Parathyroid adenoma (tissue), 2 donors: ENCODE results near the gene RPS6KA2.

Source experiments
- H2AFZ ChIP-seq: fragments of 300-600 bp; sonication (generic); one replicate; pipeline ENCODE4 v1.7.0; 2017; ENCODE audit warnings: antibody characterized with exemption, mild to moderate bottlenecking
- H3K27ac ChIP-seq: fragments of 300-600 bp; sonication (generic); one replicate; pipeline ENCODE4 v1.7.0; 2017
- H3K27me3 ChIP-seq: fragments of 300-600 bp; sonication (generic); one replicate; pipeline ENCODE4 v1.7.0; 2017; ENCODE audit warnings: low read length; ENCODE audit not compliant: control insufficient read depth, insufficient read depth
- H3K36me3 ChIP-seq: fragments of 300-600 bp; sonication (generic); one replicate; pipeline ENCODE4 v1.7.0; 2017; ENCODE audit warnings: low read length; ENCODE audit not compliant: control insufficient read depth, insufficient read depth
- H3K4me1 ChIP-seq: fragments of 300-600 bp; sonication (generic); one replicate; pipeline ENCODE4 v1.7.0; 2017; ENCODE audit warnings: control low read depth
- H3K4me2 ChIP-seq: fragments of 300-600 bp; sonication (generic); one replicate; pipeline ENCODE4 v1.7.0; 2017; ENCODE audit warnings: low read length
- H3K4me3 ChIP-seq: fragments of 300-600 bp; sonication (generic); one replicate; pipeline ENCODE4 v1.7.0; 2017; ENCODE audit warnings: low read depth, low read length
- H3K79me2 ChIP-seq: fragments of 300-600 bp; sonication (generic); one replicate; pipeline ENCODE4 v1.7.0; 2017; ENCODE audit warnings: control low read depth
- H3K9ac ChIP-seq: fragments of 300-600 bp; sonication (generic); one replicate; pipeline ENCODE4 v1.7.0; 2017; ENCODE audit warnings: mild to moderate bottlenecking
- H3K9me3 ChIP-seq: fragments of 300-600 bp; sonication (generic); one replicate; pipeline ENCODE4 v1.7.0; 2017; ENCODE audit warnings: low read length; ENCODE audit not compliant: control insufficient read depth
- TF ChIP-seq, protein P1 (sequence below): fragments of 300-600 bp; sonication (generic); IDR thresholded peaks from one replicate; pipeline ENCODE4 v1.7.0; 2017; ENCODE audit warnings: antibody characterized with exemption, mild to moderate bottlenecking
- donor health status: primary hyperparathyroidism.

The RPS6KA2 gene

DNA sequence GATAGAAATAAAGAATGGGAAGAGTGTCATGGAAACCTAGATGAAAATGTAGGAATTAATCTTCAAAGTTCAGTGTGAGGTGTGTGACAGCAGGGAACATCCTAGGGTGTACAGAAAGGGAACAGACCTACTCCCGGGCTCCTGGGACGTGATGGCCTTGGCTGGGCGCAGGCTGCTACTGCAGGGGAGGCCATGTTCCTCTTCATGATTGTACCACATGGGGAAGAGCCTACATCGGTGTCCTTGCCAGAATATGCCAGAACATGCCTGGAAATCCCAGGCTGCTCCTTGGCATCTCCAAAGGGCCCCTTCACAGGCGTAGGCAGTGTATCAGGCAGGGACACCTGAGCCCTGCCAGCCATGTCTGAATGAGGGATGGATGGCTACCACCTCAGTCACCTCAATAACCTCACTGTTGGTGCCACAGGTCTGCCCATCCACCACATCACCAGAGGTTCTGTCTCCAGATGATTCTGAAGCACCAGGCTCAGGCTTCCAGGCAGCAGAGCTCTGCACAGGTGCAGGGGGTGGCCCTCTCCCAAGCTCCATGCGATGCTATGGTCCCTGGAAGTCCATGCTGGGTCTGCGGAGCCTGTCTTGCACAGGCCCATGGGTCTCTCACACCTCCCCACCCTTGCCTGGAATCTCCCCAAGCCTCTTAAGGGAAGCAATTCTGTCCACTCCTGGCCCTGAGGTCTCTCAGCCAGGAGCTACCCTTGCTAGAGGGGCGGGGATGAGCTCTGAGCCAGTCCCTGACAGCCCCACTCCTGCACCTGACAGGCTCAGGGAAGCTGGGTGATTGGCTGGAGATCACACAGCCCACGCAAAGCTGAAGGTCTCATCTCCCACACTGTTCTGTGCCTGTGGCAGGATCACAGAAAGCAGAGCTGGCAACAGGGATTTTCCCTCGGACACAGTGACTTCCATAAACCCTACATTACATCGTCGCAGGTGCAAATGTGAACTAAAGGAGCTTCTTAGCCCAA is 60.7 kb downstream of the RPS6KA2 start:
- H3K4me1 ChIP-seq: peaks cover 21% of the 10 kb centered on the region
- H3K36me3 ChIP-seq: no peaks in the 10 kb centered on the region
- H3K27ac ChIP-seq: no peak overlapping the region
- H3K27me3 ChIP-seq: no peaks in the 10 kb centered on the region
- no peak overlapping the region for H3K9ac ChIP-seq
- H3K79me2 ChIP-seq: peaks cover 78% of the 10 kb centered on the region
- no peak overlapping the region for H3K4me2 ChIP-seq
- no peak overlapping the region for H3K4me3 ChIP-seq
- H2AFZ ChIP-seq: no peak overlapping the region
- TF ChIP-seq, protein P1, sequence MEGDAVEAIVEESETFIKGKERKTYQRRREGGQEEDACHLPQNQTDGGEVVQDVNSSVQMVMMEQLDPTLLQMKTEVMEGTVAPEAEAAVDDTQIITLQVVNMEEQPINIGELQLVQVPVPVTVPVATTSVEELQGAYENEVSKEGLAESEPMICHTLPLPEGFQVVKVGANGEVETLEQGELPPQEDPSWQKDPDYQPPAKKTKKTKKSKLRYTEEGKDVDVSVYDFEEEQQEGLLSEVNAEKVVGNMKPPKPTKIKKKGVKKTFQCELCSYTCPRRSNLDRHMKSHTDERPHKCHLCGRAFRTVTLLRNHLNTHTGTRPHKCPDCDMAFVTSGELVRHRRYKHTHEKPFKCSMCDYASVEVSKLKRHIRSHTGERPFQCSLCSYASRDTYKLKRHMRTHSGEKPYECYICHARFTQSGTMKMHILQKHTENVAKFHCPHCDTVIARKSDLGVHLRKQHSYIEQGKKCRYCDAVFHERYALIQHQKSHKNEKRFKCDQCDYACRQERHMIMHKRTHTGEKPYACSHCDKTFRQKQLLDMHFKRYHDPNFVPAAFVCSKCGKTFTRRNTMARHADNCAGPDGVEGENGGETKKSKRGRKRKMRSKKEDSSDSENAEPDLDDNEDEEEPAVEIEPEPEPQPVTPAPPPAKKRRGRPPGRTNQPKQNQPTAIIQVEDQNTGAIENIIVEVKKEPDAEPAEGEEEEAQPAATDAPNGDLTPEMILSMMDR: no peak
- no peaks in the 10 kb centered on the region for H3K9me3 ChIP-seq

DNA sequence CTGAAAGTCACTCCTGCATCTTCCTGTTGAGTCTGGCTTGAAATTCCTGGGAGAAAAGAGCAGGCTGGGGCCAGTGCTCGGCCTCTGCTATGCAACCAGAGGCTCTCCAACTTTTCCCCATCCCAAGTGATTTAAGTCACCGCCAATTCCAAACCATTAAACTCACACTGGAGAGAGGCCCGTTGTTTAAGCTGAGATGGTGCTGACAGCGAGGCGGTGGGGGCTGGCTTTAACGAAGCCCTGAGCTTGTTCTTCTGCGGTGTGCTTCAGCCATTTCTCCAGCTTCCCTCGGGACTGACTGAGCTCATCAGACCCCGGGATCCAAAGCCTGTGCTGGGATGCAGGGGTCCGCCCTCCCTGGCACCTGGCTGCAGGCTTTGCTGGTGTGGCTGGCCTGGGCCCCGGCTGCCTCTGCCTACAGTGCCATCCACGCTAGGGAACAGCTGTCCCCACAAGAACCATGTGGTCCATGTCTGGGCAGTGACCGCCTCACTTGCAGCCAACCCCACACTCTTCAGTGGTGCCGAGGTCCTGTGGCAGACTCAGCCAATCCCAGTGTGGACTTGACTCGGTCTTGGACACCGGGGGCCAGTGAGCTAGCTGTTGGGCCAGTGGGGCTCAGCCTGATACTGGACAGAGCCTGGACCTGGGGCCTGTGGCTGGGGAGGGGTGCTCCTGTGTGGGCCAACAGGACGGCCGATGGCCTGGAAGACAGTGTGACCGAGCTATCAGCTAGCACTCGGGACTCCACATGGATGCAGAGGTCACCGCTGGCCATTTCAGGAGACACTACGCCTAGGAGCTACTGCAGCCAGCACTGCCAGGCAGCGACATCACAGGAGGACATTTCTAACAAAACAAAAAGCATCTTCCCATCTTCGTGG is 61.7 kb downstream of the RPS6KA2 start:
- H3K9ac ChIP-seq: no peak overlapping the region
- H3K4me3 ChIP-seq: no peak overlapping the region
- H2AFZ ChIP-seq: no peak overlapping the region
- no peaks in the 10 kb centered on the region for H3K27me3 ChIP-seq
- peaks cover 82% of the 10 kb centered on the region for H3K79me2 ChIP-seq
- H3K27ac ChIP-seq: no peak overlapping the region
- no peaks in the 10 kb centered on the region for H3K9me3 ChIP-seq
- TF ChIP-seq, protein P1: no peak
- peaks cover 15% of the 10 kb centered on the region for H3K4me1 ChIP-seq
- no peaks in the 10 kb centered on the region for H3K36me3 ChIP-seq
- no peak overlapping the region for H3K4me2 ChIP-seq

DNA sequence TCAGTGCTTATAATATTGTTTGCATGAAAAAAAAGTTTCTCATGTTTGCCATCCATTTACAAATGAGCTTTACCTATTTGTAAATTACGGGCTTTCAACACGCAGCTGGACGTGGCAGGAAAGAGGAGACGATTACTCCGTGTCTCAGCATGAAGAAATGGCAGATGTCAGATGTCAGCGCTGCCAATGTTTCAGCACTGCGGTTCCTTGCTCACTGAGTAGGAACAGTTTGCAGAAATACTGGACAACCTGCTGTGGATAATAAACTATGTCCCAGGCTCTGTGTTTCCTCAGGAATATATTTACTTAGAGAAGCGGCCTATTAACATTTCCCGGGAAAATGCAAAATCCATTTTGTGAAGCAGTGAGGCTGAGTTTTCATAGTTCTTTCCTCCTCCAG is 63.2 kb downstream of the RPS6KA2 start:
- Histone ChIP-seq H2AFZ (no peak overlapping the region), H3K36me3 (no peaks in the 10 kb centered on the region), H3K27me3 (no peaks in the 10 kb centered on the region), H3K4me2 (no peak overlapping the region), H3K4me1 (peaks cover 13% of the 10 kb centered on the region), H3K4me3 (no peak overlapping the region), H3K79me2 (peaks cover 71% of the 10 kb centered on the region), H3K9me3 (no peaks in the 10 kb centered on the region), H3K27ac (no peak overlapping the region), H3K9ac (no peak overlapping the region)
- TF ChIP-seq, protein P1: no peak

DNA sequence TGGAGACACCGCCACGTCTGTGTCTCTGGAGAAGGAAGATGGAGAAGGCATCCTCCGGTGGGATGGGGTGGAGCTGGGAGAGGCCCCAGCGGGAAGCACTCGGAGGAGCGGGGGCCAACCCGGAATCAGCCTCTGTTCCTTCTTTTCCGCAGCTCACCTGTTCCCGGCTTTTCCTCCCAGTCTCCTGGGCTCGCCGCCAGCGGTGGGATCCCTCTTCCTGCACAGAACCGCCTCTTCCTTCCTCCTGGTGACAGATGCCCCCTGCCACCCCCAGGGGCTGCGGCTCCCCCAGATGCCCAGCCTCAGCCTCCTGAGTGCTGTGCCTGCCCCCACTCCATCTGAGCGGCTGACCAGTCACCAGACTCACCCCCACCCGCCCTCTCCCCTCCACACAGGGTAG is 63.9 kb downstream of the RPS6KA2 start:
- Histone ChIP-seq H2AFZ (no peak overlapping the region), H3K36me3 (no peaks in the 10 kb centered on the region), H3K9ac (no peak overlapping the region), H3K4me3 (no peak overlapping the region), H3K9me3 (no peaks in the 10 kb centered on the region), H3K4me1 (peaks cover 18% of the 10 kb centered on the region), H3K79me2 (peaks cover 73% of the 10 kb centered on the region), H3K27ac (no peak overlapping the region), H3K27me3 (no peaks in the 10 kb centered on the region), H3K4me2 (no peak overlapping the region)
- TF ChIP-seq, protein P1: no peak
